Posterior cingulate gyrus (tissue), 11 donors: ENCODE data around the gene GALNT7.

Experiments
- DNase-seq, 10 donors: peaks; one replicate each; pipeline versions ENCODE4 v3.0.0 to v3.0.0-alpha.2; 2020 to 2021; ENCODE audit warnings: mixed read lengths in 3 of 10
- intact Hi-C: fragments of 100-400 bp; cut with DNase I; formaldehyde crosslinking; loops from one replicate; pipeline ENCODE4 v1.15.1; 2023

Gene GALNT7

GRCh38 chr4:173226401-173226888 lies 57.8 kb downstream of the GALNT7 start:
- DNase-seq: no peak
- intact Hi-C loops: no loop called here

GRCh38 chr4:173227756-173228155 lies 59.1 kb downstream of the GALNT7 start:
- intact Hi-C loops: no loop called here
- no peak for DNase-seq

GRCh38 chr4:173230062-173230461 lies 61.5 kb downstream of the GALNT7 start:
- intact Hi-C loops: no loop called here
- DNase-seq: no peak

- DNase-seq: no peak
- intact Hi-C loops: no loop called here
These were observed 63.3 kb downstream of the GALNT7 start for GRCh38 chr4:173231916-173232315.

- DNase-seq: no peak
- intact Hi-C loops: no loop called here
These were observed 65.2 kb downstream of the GALNT7 start for GRCh38 chr4:173233857-173234256.

- no peak for DNase-seq
- intact Hi-C loops: no loop called here
These were observed 66.4 kb downstream of the GALNT7 start for GRCh38 chr4:173235050-173235449.

- intact Hi-C loops: no loop called here
- no peak for DNase-seq
These were observed 67.7 kb downstream of the GALNT7 start for GRCh38 chr4:173236301-173236700.

- intact Hi-C loops: no loop called here
- no peak for DNase-seq
These were observed 68.5 kb downstream of the GALNT7 start for GRCh38 chr4:173237152-173237551.

GRCh38 chr4:173237762-173238161 lies 69.2 kb downstream of the GALNT7 start:
- no peak for DNase-seq
- intact Hi-C loops: no loop called here

- intact Hi-C loops: no loop called here
- no peak for DNase-seq
These were observed 72.1 kb downstream of the GALNT7 start for GRCh38 chr4:173240696-173241095.

GRCh38 chr4:173242466-173243250 lies 74.0 kb downstream of the GALNT7 start:
- DNase-seq: peak in 4 of 10 donors; percentile 15 to 73 (median 52)
- intact Hi-C loops: no loop called here

GRCh38 chr4:173243321-173243720 lies 74.7 kb downstream of the GALNT7 start:
- DNase-seq: no peak
- intact Hi-C loops: no loop called here

- intact Hi-C loops: no loop called here
These were observed 75.5 kb downstream of the GALNT7 start for GRCh38 chr4:173243917-173244658.

GRCh38 chr4:173245952-173246351 lies 77.3 kb downstream of the GALNT7 start:
- DNase-seq: no peak
- intact Hi-C loops: no loop called here

More at GRCh38 chr4:173243917-173244658, 75.5 kb downstream of the GALNT7 start:
- no peak for DNase-seq

GRCh38 chr4:173246719-173247118 lies 78.1 kb downstream of the GALNT7 start:
- no peak for DNase-seq
- intact Hi-C loops: no loop called here

- intact Hi-C loops: no loop called here
- DNase-seq: no peak
These were observed 78.7 kb downstream of the GALNT7 start for GRCh38 chr4:173247321-173247720.

- intact Hi-C loops: no loop called here
- no peak for DNase-seq
These were observed 80.1 kb downstream of the GALNT7 start for GRCh38 chr4:173248690-173249089.

- peak in 5 of 10 donors; percentile 31 to 86 (median 53) for DNase-seq
- intact Hi-C loops: loop anchor here (10.0 kb wide), 1 partner anchor 87 kb away; the partner anchor contains the start of gene GALNT7
These were observed 83.7 kb downstream of the GALNT7 start for GRCh38 chr4:173252024-173252935.

- intact Hi-C loops: loop anchor here (10.0 kb wide), 1 partner anchor 89 kb away; the partner anchor contains the start of gene GALNT7
- DNase-seq: no peak
These were observed 85.0 kb downstream of the GALNT7 start for GRCh38 chr4:173253561-173253960.

- intact Hi-C loops: loop anchor here (10.0 kb wide), 1 partner anchor 90 kb away; the partner anchor contains the start of gene GALNT7
These were observed 86.0 kb downstream of the GALNT7 start for GRCh38 chr4:173254646-173255045.

More at GRCh38 chr4:173254646-173255045, 86.0 kb downstream of the GALNT7 start:
- no peak for DNase-seq
